Measurements from ENCODE around the gene DRG1. TPM values are rescaled to one million over a fixed set of nuclear protein-coding genes. Genes with fewer than 3 reads are reported as not detected.
"Not testable (repeated sequence)": the region's sequence is repeated elsewhere in the genome, so short reads cannot be mapped to it uniquely, and the experiment has no call there.

Gene DRG1
- total and polyA plus RNA-seq, 7 donors, result 35.8 to 95.1 (median 52.9) TPM

DNA sequence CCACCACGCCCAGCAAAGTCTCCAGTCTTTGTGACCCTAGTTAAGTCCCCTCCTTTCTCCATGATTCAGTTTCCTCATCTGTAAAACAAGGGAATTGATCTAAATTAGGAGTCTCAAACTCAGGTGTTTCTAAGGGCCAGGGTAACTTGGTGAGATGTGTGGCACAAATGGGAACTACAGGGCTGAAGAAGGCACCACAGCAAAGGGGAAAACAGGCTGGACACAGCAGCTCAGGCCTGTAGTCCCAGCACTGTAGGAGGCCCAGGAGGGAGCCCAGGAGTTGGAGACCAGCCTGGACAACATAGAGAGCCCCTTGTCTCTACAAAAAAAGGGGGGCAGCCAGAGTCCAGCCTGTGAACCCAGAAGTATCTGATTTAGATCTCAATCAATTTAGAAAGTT lies 37.7 kb upstream of the DRG1 start:
- intact Hi-C loops (cut with DNase I), result no loop called here
- no peaks in the 10 kb centered on the region for H3K9me3 ChIP-seq
- no peaks in the 10 kb centered on the region for H3K27me3 ChIP-seq
- H3K27ac ChIP-seq, result no peak overlapping the region
- TF ChIP-seq POLR2A (IDR thresholded peaks at IDR 0.05) (no peak), EP300 (IDR thresholded peaks at IDR 0.05) (no peak), POLR2AphosphoS5 (IDR thresholded peaks at IDR 0.05) (no peak)
- TF ChIP-seq, protein P1, sequence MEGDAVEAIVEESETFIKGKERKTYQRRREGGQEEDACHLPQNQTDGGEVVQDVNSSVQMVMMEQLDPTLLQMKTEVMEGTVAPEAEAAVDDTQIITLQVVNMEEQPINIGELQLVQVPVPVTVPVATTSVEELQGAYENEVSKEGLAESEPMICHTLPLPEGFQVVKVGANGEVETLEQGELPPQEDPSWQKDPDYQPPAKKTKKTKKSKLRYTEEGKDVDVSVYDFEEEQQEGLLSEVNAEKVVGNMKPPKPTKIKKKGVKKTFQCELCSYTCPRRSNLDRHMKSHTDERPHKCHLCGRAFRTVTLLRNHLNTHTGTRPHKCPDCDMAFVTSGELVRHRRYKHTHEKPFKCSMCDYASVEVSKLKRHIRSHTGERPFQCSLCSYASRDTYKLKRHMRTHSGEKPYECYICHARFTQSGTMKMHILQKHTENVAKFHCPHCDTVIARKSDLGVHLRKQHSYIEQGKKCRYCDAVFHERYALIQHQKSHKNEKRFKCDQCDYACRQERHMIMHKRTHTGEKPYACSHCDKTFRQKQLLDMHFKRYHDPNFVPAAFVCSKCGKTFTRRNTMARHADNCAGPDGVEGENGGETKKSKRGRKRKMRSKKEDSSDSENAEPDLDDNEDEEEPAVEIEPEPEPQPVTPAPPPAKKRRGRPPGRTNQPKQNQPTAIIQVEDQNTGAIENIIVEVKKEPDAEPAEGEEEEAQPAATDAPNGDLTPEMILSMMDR (IDR thresholded peaks at IDR 0.05), result no peak
- WGBS, 2 donors, result 89 to 97% methylated on average over 1 of the region's 1 CpG
- H3K4me1 ChIP-seq, result no peaks in the 10 kb centered on the region
- no peaks in the 10 kb centered on the region for H3K36me3 ChIP-seq
- H3K4me3 ChIP-seq, result no peak overlapping the region
- no peak for DNase-seq

DNA sequence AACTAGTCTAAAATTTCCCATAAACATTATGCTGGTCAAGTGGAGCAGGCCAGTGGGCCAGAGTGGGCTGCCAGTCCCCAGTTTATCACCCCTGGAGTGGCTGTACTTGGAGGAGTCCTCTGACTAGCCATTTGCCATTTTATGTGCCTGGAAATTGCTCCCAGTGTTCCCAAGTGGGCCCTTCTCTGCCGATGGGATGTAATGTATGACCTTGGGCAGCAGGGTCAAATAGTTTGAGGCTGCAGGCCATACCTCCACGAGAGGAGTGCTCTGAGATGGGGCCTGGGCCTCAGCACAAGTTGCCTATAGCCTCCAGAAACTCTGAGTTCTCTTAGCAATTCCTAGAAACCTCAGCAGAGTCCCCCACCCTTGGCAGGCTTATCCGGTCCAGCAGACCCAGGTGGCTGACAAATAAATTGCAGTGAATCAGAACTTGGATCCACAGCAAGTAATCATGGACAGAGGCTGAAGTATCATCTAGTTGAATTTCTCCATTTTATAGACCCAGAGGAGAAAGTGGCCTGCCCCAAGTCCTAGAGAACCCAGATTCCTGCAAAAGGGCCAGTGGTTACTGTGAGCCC lies 35.4 kb upstream of the DRG1 start:
- TF ChIP-seq POLR2A (IDR thresholded peaks at IDR 0.05), result no peak
- no peak for TF ChIP-seq POLR2AphosphoS5 (IDR thresholded peaks at IDR 0.05)
- TF ChIP-seq, protein P1 (IDR thresholded peaks at IDR 0.05), result no peak
- TF ChIP-seq EP300 (IDR thresholded peaks at IDR 0.05), result no peak
- no peak overlapping the region for H3K4me3 ChIP-seq
- H3K4me1 ChIP-seq, result no peaks in the 10 kb centered on the region
- intact Hi-C loops (cut with DNase I), result no loop called here
- DNase-seq, result no peak
- H3K36me3 ChIP-seq, result no peaks in the 10 kb centered on the region
- no peak overlapping the region for H3K27ac ChIP-seq
- no peaks in the 10 kb centered on the region for H3K27me3 ChIP-seq
- 72 to 79% methylated on average over 3 of the region's 3 CpGs for WGBS, 2 donors
- no peaks in the 10 kb centered on the region for H3K9me3 ChIP-seq

DNA sequence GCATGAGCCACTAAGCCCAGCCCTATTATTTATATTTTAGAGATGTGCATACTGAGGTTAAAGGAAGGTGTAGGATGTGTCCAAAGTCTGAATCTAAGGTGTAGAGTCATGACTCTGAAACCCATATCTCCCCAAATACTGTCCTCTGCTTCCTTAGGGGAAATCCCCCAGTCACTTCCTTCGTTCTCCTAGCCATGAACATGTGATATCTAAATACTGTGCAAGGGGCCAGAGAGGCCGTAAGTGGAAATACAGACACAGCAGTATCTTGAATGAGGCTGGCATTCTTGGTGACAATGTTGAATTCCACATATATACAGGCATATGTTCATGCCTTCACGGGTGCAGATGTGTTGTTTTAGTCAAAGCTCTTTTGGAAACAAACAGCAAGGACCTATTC lies 32.0 kb upstream of the DRG1 start:
- no peak for DNase-seq
- Histone ChIP-seq H3K9me3 (no peaks in the 10 kb centered on the region), H3K4me1 (no peaks in the 10 kb centered on the region), H3K36me3 (no peaks in the 10 kb centered on the region), H3K27ac (no peak overlapping the region), H3K4me3 (no peak overlapping the region), H3K27me3 (no peaks in the 10 kb centered on the region)
- 63 to 77% methylated on average over 3 of the region's 3 CpGs for WGBS, 2 donors
- TF ChIP-seq POLR2AphosphoS5 (IDR thresholded peaks at IDR 0.05) (no peak), EP300 (IDR thresholded peaks at IDR 0.05) (no peak), POLR2A (IDR thresholded peaks at IDR 0.05) (no peak)
- TF ChIP-seq, protein P1 (IDR thresholded peaks at IDR 0.05), result no peak
- intact Hi-C loops (cut with DNase I), result no loop called here

DNA sequence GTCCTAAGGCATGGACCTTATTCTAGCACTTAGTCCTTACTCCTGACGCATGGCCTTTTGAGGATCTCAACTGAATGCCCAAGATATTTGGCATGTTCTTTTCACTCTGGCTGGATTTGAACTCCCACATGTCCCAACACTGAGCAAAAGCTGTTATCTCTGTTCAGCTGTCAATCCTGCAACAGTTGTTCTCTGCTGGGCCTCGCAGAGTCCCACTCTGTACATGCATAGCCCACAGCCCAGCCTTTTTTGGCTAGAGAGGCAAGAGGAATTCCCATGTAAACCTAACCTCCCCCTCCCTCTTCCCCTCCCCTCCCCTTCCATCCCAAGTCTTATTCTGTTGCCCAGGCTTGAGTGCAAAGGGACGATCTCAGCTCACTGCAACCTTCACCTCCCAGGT lies 21.8 kb upstream of the DRG1 start:
- whole genome bisulfite sequencing, 2 donors, result 81 to 86% methylated on average over 3 of the region's 3 CpGs
- intact Hi-C loops (cut with DNase I), result no loop called here
- H3K36me3 ChIP-seq, result no peaks in the 10 kb centered on the region
- no peak overlapping the region for H3K27ac ChIP-seq
- no peak overlapping the region for H3K4me3 ChIP-seq
- no peak for DNase-seq
- no peaks in the 10 kb centered on the region for H3K9me3 ChIP-seq
- H3K4me1 ChIP-seq, result no peaks in the 10 kb centered on the region
- no peaks in the 10 kb centered on the region for H3K27me3 ChIP-seq
- TF ChIP-seq EP300 (IDR thresholded peaks at IDR 0.05), result no peak
- no peak for TF ChIP-seq POLR2AphosphoS5 (IDR thresholded peaks at IDR 0.05)
- TF ChIP-seq POLR2A (IDR thresholded peaks at IDR 0.05), result no peak
- TF ChIP-seq, protein P1 (IDR thresholded peaks at IDR 0.05), result no peak

DNA sequence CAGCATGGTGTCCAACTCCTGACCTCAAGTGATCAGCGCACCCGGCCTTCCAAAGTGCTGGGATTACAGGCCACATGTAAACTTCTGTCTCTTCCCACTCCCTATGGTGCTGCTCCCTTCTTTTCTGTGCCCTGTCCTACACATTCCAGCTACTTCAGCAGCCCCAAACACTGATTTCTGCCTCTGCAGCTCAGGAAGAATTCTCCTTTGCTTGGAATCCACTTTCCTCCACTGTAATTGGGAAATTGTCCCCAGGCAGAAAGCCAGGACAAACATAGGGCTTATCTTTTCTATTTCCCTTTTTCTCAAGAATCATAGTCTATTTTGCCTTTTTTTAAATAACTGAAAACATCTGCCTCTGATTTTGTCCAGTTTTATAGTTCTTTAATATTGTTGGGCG lies 21.3 kb upstream of the DRG1 start:
- Histone ChIP-seq H3K36me3 (no peaks in the 10 kb centered on the region), H3K27ac (no peak overlapping the region), H3K27me3 (no peaks in the 10 kb centered on the region), H3K4me1 (no peaks in the 10 kb centered on the region), H3K4me3 (no peak overlapping the region), H3K9me3 (no peaks in the 10 kb centered on the region)
- WGBS, 2 donors, result 87 to 98% methylated on average over 3 of the region's 3 CpGs
- intact Hi-C loops (cut with DNase I), result no loop called here
- DNase-seq, result no peak
- no peak for TF ChIP-seq EP300 (IDR thresholded peaks at IDR 0.05)

DNA sequence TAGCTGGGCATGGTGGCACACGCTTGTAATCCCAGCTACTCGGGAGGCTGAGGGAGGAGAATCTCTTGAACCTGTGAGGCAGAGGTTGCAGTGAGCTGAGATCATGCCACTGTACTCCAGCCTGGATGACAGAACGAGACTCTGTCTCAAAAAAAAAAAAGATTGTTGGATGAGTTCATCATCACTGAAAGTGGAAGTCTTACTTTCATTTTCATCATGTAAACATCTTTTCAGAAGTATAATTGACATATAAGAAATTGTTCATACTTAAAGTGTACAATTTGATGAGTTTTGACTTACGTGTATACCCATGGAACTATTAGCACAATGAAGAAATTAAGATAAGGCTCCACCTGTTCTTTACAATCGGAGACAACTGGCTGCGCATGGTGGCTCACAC lies 20.8 kb upstream of the DRG1 start:
- WGBS, 2 donors, result 67 to 78% methylated on average over 6 of the region's 6 CpGs
- DNase-seq; H3K4me1 ChIP-seq; H3K27me3 ChIP-seq; intact Hi-C loops (cut with DNase I); H3K4me3 ChIP-seq; H3K27ac ChIP-seq; H3K9me3 ChIP-seq; H3K36me3 ChIP-seq: not testable (repeated sequence)

Measured in sigmoid colon (tissue), 7 donors.